ENCODE data around the gene OR6S1.

DNA sequence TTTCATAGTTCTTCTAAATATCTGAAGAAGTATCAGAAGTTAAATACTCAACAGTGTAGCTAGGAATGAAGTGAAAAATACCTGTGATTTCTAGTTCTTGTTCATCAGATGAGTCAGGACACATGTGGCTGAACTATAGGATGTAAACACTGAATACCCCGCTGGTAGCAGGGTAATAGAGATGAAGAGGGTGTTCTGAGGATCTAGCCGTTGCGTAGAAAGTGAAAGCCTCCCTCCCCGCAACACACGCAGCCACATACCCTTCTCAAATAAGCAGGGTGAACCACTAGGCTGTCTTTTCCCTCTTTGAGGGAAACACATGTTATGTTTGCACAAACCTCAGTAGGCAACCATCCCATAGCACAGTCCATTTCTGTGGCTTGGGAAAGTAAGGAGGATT, 33.9 kb downstream of the OR6S1 start:
- TF ChIP-seq, protein P1, sequence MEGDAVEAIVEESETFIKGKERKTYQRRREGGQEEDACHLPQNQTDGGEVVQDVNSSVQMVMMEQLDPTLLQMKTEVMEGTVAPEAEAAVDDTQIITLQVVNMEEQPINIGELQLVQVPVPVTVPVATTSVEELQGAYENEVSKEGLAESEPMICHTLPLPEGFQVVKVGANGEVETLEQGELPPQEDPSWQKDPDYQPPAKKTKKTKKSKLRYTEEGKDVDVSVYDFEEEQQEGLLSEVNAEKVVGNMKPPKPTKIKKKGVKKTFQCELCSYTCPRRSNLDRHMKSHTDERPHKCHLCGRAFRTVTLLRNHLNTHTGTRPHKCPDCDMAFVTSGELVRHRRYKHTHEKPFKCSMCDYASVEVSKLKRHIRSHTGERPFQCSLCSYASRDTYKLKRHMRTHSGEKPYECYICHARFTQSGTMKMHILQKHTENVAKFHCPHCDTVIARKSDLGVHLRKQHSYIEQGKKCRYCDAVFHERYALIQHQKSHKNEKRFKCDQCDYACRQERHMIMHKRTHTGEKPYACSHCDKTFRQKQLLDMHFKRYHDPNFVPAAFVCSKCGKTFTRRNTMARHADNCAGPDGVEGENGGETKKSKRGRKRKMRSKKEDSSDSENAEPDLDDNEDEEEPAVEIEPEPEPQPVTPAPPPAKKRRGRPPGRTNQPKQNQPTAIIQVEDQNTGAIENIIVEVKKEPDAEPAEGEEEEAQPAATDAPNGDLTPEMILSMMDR (IDR thresholded peaks at IDR 0.05; ENCODE audit: extremely low read depth in 1 of 2, insufficient read depth in 1 of 2, low read depth in 1 of 2, low read length in 2 of 2) = no peak
- no peak for TF ChIP-seq POLR2AphosphoS5 (IDR thresholded peaks at IDR 0.05; ENCODE audit: insufficient read depth, low read depth, low read length)
- no peak for TF ChIP-seq POLR2A (IDR thresholded peaks at IDR 0.05; ENCODE audit: low read depth, low read length)
- no peak for TF ChIP-seq EZH2 (IDR thresholded peaks at IDR 0.05; ENCODE audit: borderline replicate concordance, low read depth, low read length, severe bottlenecking)
- no peak for TF ChIP-seq MYC (IDR thresholded peaks at IDR 0.05; ENCODE audit: low read depth, low read length)
- TF ChIP-seq, protein P2, sequence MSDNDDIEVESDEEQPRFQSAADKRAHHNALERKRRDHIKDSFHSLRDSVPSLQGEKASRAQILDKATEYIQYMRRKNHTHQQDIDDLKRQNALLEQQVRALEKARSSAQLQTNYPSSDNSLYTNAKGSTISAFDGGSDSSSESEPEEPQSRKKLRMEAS (IDR thresholded peaks at IDR 0.05; ENCODE audit: insufficient read depth, insufficient read length) = no peak
- TF ChIP-seq FOS (IDR thresholded peaks at IDR 0.05; ENCODE audit: borderline replicate concordance, insufficient read depth, low read length) = no peak
- no peak for TF ChIP-seq JUN (IDR thresholded peaks at IDR 0.05; ENCODE audit: borderline replicate concordance, insufficient read depth, insufficient read length, low read depth)
